ENCODE results near the gene SDK2.

DNA sequence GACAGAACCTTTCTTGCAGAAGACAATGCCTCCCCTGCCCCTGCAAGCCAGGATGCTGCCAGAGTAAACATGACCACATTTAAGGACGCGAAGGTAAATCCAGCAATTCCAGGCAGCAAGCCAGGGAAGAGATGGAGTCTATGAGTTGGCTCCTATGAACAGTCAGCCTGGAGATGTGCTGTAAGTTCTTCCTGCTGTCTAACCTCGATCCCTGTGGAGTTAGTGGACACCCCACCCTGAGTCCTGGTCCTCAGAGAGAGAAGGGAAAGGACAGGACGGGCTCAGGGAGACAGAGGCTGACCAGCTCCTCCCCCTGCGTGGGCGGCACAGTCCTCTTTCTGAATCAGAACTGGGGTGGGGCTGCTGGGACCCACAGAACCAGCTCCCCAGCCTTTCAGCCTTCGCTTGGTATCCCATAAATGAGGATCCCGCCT lies 357.4 kb downstream of the SDK2 start:
- TF ChIP-seq, protein P1, sequence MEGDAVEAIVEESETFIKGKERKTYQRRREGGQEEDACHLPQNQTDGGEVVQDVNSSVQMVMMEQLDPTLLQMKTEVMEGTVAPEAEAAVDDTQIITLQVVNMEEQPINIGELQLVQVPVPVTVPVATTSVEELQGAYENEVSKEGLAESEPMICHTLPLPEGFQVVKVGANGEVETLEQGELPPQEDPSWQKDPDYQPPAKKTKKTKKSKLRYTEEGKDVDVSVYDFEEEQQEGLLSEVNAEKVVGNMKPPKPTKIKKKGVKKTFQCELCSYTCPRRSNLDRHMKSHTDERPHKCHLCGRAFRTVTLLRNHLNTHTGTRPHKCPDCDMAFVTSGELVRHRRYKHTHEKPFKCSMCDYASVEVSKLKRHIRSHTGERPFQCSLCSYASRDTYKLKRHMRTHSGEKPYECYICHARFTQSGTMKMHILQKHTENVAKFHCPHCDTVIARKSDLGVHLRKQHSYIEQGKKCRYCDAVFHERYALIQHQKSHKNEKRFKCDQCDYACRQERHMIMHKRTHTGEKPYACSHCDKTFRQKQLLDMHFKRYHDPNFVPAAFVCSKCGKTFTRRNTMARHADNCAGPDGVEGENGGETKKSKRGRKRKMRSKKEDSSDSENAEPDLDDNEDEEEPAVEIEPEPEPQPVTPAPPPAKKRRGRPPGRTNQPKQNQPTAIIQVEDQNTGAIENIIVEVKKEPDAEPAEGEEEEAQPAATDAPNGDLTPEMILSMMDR (tag by site-specific recombination; IDR thresholded peaks at IDR 0.05): no peak
- TF ChIP-seq, protein P2, sequence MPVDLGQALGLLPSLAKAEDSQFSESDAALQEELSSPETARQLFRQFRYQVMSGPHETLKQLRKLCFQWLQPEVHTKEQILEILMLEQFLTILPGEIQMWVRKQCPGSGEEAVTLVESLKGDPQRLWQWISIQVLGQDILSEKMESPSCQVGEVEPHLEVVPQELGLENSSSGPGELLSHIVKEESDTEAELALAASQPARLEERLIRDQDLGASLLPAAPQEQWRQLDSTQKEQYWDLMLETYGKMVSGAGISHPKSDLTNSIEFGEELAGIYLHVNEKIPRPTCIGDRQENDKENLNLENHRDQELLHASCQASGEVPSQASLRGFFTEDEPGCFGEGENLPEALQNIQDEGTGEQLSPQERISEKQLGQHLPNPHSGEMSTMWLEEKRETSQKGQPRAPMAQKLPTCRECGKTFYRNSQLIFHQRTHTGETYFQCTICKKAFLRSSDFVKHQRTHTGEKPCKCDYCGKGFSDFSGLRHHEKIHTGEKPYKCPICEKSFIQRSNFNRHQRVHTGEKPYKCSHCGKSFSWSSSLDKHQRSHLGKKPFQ (tag by site-specific recombination; IDR thresholded peaks at IDR 0.05): no peak
- TF ChIP-seq BCL11A (tag by site-specific recombination; IDR thresholded peaks at IDR 0.05; ENCODE audit: low read depth) (no peak), ZNF777 (tag by site-specific recombination; IDR thresholded peaks at IDR 0.05; ENCODE audit: borderline replicate concordance) (no peak), YY1 (tag by site-specific recombination; IDR thresholded peaks at IDR 0.05) (no peak), ZNF132 (tag by site-specific recombination; IDR thresholded peaks at IDR 0.05; ENCODE audit: borderline replicate concordance) (no peak)
